ENCODE data around the gene RAD51.
"Not testable (repeated sequence)": the region's sequence is repeated elsewhere in the genome, so short reads cannot be mapped to it uniquely, and the experiment has no call there.

The RAD51 gene

DNA sequence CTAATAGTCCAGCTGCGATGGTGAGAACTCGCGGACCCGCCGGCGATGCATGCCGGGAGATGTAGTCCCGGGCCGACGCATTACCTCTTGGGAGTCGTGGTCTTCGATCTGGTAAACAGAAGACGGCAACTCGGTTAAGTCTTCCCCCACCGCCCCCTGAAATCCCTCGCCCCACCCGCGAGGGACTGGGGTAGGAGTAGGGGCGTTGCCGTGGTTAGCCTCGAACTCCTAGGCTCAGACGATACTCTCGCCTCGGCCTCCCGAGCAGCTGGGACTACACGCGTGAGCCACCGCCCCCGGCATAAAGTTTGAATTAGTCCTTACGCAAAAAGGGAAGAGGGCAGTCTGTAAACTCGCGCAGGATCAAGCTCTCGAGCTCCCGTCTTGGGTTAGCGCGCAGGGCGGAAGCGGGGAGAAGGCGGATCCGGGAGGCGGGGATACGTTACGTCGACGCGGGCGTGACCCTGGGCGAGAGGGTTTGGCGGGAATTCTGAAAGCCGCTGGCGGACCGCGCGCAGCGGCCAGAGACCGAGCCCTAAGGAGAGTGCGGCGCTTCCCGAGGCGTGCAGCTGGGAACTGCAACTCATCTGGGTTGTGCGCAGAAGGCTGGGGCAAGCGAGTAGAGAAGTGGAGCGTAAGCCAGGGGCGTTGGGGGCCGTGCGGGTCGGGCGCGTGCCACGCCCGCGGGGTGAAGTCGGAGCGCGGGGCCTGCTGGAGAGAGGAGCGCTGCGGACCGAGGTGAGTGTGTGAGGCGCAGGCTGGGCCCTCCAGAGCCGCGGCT lies at the start of gene RAD51:
Gene RAD51 (plus strand): TSS at position 487 of the 781 bp plus-strand sequence. CDS start 3,585 bp downstream, outside the sequence.
- DNase-seq: peak; percentile 96 to 97

DNA sequence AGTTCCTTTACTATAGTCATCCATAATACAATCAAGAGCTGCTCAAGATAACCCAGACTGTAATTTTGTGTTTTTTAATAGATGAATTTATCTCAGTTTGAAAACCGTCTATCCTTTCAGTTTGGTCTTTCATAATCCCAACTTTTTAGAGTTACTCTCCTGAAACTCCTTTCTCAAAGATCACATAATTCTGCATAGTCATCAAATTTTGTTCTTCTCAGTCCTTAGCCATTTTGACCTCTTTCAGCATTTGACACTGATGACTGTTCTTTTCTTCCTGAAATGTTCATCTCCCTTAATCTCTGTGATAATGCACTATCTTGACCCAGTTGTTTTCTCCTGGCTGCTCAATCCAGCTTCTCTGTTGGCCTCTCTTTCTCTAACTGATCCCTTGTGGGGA lies 47.5 kb upstream of the RAD51 start:
- DNase-seq: no peak

DNA sequence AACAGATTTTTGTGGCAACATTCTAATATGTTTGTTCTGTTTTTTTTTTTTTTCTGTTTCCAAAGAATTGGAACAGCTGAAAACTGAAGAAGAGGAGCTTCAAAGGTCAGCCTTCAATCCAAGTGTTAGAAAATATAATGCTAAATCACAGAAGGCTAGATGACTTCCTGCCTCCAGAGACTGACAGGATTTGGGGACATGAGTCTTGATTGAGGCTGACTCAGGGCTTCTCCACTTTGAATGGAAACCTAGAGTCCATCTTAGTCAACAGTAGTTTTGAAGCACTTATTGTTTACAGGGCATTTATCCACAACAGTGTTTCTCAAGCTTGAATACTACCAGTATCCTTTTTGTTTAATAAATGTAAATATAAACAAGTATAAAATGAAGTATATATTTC lies 44.5 kb upstream of the RAD51 start:
- DNase-seq: no peak

DNA sequence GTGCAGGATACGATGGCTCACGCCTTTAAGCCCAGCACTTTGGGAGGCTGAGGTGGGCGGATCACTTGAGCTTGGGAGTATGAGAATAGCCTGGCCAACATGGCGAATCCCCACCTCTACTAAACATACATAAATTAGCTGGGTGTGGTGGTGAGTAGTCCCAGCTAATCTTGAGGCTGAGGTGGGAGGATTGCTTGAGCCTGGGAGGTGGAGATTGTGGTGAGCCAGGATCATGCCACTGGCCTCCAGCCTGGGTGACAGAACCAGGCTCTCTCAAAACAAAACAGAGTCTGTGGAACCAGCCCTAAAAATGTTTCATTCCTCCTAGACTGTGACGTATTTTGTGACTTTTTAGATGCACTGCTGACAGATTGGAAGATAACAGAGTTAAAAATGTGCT lies 34.3 kb upstream of the RAD51 start:
- no peak for DNase-seq

DNA sequence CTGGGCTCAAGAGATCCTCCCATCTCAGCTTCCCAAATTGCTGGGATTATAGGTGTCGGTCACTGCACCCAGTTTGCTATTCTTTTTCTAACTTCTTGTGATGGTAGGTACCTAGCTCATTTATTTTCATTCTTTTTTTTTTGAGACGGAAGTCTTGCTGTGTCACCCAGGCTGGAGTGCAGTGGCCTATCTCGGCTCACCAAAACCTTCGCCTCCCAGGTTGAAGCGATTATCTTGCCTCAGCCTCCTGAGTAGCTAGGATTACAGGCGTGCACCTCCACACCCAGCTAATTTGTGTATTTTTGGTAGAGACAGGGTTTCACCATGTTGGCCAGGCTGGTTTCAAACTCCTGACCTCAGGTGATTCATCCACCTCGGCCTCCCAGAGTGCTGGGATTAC lies 30.1 kb upstream of the RAD51 start:
- no peak for DNase-seq

DNA sequence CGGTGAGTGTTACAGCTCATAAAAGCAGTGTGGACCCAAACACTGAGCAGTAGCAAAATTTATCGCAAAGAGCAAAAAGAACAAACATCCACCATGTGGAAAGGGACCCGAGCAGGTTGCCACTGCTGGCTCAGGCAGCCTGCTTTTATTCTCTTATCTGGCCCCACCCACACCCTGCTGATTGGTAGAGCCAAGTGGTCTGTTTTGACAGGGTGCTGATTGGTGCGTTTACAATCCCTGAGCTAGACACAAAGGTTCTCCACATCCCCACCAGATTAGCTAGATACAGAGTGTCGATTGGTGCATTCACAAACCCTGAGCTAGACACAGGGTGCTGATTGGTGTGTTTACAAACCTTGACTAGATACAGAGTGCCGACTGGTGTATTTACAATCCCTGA lies 18.7 kb upstream of the RAD51 start:
- not testable (repeated sequence) for DNase-seq

DNA sequence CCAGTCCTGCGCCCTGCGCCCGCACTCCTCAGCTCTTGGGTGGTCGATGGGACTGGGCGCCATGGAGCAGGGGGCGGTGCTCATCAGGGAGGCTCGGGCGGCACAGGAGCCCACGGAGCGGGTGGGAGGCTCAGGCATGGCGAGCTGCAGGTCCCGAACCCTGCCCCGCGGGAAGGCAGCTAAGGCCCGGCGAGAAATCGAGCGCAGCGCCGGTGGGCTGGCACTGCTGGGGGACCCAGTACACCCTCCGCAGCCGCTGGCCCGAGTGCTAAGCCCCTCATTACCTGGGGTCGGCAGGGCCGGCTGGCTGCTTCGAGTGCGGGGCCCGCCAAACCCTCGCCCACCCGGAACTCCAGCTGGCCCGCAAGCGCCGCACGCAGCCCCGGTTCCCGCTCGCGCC lies 18.1 kb upstream of the RAD51 start:
- DNase-seq: not testable (repeated sequence)

DNA sequence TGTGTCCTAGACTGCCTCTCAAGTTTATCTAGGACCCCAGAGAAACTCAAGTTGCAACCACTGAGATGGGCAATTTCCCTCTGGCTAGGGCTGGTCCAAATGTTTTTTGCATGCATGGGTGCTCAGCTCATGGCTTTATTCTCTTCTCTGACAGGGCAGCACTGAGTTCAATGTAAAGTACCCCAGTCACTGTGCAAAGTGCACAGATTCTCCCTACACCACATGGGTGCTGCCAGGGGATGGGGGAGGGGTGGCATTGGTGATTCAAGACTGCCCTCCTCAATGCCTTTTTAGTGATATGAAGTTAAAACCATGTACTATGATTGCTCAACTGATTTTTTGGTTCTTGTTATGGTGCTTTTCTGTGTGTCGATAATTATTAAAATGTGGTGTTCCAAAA lies 14.8 kb upstream of the RAD51 start:
- DNase-seq: no peak

DNA sequence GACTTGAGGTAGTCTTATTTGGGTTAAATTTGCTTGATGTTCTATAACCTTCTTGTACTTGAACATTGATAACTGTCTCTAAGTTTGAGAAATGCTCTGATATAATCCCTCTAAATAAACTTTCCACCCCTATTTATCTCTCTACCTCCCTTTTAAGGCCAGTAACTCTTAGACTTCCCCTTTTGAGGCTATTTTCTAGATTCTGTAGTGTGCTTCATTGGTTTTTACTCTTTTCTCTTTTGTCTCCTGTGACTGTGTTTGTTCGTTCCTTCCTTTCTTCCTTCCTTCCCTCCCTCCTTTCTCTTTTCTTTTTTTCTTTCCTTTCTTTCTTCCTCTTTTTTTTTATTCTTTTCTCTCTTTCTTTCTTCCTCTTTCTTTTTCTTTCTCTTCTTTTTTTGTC lies 14.0 kb upstream of the RAD51 start:
- DNase-seq: not testable (repeated sequence)

DNA sequence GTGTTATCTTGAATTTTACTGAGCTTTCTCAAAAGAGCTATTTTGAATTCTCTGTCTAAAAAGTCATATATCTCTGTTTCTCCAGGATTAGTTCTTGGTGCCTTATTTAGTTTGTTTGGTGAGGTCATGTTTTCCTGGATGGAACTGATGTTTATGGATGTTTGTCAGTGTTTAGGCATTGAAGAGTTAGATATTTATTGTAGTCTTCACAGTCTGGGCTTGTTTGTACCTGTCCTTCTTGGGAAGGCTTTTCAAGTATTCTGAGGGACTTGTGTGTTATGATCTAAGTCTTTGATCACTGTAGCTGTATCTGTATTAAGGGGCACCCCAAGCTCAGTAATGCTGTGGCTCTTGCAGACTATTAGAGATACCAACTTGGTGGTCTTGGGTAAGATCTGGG lies 10.6 kb upstream of the RAD51 start:
- DNase-seq: no peak

DNA sequence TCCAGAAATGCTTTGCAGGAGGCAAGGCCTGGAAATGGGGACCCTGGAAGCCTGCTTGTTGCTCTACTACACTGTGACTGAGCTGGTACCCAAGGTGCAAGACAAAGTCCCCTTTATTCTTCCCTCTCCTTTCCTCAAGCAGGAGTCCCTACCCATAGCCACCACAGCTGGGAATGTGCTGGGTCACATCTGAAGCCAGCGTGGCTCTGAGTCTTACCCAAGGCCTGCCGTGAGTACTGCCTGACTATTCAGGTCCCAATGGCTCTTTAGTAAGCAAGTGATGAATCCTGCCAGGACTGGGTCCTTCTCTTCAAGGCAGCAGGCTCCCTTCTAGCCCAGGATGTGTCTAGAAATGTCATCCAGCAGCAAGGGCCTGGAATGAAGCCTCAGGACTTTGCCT lies 9.6 kb upstream of the RAD51 start:
- no peak for DNase-seq

DNA sequence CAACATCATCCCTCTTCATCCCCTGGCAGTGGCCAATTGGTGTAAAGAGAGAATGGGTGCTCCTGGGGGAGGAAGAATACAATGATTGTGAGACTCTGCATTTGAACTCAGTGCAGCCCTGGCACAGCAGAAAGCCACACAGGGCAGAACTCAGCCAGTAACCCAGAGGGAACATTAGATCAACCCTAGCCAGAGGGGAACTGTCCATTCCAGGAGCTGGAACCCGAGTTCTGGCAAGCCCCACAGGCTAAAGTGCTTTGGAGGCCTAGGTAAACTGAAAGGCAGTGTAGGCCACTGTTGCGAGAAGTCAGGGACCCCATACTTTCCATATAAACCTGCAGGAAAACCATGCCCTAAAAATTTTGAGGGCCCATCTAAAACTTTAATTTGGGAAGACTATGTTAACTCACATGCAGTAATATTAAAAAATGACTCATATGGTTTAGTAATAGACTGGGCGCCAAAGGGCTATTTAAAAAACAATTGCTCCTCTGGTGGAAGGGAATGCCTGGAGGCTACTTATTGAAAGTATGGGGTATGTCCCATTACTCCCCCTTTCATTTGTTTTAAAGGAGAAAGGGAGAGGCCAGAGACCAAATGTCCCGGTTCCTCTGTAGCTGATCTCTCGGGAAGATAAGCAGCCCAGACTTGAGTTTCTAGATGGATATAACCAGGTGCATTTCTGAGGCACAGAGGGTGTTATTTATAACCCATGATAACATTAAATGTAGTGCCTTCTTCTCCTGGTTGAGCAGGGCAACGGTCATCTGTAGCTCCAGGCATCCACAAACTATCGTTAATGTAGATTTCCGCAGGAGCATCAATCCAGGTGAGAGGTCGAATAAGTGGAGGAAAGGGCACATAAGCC lies 5.8 kb upstream of the RAD51 start:
- DNase-seq: no peak

DNA sequence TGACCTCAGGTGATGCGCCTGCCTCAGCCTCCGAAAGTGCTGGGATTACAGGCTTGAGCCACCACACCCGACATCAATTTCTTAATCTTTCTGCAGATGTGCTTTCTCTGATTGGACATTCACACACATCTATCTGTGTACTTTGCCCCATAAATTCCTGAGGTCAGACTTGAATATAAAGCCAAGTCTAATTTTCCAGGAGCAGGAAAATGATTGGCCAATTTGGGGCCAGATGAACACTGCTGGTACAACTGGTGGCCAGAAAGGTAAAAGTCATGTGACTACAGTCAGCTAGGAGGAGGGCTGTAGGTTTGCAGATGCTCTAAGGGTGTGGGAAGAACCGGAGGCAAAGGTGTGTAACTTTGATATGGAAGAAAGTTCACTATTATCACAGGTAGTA lies 3.2 kb upstream of the RAD51 start:
- DNase-seq: no peak

DNA sequence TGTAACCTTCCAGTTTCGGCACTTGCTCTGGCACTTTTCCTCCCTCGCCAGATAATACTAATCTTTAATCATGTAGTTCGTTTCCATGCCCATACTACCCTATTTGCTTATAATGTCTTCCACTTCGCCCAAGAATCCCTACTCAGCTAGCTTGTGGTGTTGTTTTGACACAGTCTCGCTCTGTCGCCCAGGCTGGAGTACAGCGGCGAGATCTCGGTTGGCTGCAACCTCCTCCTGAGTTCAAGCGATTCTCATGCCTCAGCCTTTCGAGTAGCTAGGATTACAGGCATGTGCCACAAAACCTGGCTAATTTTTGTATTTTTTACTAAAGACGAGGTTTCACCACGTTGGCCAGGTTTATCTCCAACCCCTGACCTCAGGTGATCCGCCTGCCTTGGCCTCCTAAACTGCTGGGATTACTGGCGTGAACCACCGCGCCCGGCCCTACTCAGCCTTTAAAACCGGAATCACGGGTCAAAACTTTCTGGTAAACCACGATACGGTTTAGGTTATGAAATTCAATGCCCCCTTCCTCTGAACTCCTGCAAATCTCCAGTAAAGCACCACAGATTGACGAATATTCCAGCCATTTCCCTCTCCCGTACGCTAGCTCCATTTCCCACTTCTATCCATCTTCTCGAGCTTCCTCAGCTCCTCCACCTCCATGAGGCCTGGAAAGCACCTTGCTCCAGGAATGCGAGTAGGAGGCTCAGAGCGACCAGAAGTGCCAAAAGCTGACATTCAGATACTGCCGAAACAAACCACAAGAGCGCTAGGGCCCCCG lies 878 bp upstream of the RAD51 start:
- peak in 1 of 2 experiments; percentile 24 for DNase-seq

DNA sequence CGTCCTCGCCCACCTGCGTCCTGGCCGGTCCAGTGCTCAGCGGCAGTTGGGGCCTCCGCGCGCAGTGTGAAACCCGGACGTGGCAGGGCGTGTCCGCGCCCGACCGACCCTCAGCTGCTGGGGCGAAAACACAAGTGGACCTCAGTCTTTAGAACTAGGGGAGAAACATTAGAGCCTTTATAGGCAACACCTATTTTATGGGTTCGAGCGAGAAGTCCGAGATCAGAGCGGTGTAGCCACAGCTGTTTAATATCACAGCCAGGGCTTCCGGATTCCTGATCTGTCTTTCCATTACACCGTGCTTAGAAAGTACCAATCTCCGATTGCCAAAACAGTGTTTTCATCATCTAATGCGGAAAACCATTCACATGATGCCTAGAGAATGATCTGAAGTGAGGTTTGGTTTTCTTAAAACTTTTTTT lies 506 bp downstream of the RAD51 start:
- no peak for DNase-seq

DNA sequence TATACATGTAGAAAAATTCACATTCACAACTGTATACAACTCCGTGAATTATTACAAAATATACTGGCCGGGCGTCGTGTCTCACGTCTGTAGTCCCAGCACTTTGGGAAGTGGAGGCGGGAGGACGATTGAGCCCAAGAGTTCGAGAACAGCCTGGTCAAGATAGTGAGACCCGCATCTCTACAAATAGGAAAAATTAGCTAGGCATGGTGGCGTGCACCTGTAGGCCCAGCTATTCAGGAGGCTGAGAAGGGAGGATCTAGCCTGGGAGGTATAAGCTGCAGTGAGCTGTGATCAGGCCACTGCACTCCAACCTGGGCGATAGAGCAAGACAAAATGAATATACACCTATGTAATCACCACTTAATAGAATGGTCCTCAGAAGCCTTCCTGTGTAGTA lies 1.3 kb downstream of the RAD51 start:
- DNase-seq: no peak

DNA sequence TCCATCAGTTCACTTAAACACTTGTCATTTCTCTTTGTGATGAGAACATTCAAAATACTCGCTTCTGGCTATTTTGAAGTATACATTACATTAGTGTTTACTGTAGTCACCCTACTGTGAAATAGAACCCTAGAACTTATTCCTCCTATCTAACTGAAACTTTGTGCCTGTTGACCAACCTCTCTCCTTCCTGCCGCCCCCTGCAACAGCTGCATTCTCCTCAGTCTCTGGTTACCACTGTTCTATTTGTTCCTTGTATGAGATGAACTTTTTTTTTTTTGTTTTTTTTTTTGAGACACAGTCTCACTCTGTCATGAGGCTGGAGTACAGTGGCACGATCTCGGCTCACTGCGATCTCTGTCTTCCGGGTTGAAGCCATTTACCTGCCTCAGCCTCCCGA lies 2.9 kb downstream of the RAD51 start:
- DNase-seq: no peak

DNA sequence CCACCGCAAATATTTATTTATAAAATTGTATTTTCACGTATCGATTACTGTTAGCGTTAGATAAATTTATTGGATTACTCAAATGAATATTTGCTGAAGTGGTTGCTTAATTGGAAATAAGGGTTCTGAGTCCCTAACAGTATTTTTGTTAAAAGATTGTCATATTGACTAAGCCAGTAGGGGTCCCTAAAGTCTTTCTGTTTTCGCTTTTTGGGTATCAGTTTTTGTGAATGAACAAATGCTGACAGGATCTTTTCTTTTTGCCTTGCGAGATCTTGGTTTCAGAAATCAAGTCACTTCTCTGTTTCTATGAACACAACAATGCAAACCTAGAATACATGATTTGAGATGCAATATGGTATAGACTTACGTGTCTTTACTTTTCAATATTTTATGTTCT lies 7.1 kb downstream of the RAD51 start:
- DNase-seq: no peak

DNA sequence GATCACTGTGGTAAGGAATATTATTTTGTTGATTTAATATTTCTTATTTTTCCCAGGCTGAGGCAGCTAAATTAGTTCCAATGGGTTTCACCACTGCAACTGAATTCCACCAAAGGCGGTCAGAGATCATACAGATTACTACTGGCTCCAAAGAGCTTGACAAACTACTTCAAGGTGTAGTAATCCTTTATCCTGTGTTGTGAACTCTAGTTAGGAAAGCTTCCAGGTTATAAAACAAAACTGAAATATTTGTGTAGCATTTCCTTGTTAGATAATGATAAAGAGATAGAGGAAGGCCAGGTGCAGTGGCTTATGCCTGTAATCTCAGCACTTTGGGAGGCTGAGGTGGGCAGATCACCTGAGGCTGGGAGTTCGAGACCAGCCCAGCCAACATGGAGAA lies 11.1 kb downstream of the RAD51 start:
- no peak for DNase-seq

DNA sequence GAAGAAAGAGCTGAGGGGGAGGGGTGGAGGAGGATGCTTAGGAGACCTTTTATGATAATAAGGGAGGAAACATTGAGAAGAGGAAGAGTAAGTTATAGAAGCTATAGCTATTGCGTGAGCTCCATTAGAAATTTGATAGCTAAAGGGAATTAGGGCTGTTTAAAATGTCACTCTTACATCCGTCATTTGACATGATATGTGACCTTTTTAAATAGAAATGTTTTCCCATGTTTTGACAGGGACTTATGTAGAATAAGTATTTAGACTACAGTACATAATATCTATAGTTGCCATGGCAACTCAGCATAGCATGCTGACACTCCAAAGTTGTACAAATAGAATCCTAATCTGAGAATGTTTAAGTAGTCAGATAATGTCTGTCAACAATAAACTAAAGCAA lies 19.2 kb downstream of the RAD51 start:
- DNase-seq: no peak

DNA sequence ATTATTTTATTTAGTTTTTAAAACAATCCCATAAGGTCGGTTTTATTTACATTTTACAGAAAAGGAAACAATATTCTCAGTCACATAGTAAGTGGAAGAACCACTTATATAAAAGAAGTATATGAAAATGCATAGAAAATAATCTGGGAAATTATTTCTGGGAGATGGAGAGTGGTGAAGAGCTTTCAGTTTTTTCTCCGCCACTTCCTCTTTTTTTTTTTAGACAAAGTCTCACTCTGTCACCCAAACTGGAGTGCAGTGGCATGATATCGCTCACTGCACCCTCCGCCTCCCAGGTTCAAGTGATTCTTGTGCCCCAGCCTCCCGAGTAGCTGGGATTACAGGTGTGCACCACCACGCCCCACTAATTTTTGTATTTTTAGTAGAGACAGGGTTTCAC lies 21.2 kb downstream of the RAD51 start:
- no peak for DNase-seq

DNA sequence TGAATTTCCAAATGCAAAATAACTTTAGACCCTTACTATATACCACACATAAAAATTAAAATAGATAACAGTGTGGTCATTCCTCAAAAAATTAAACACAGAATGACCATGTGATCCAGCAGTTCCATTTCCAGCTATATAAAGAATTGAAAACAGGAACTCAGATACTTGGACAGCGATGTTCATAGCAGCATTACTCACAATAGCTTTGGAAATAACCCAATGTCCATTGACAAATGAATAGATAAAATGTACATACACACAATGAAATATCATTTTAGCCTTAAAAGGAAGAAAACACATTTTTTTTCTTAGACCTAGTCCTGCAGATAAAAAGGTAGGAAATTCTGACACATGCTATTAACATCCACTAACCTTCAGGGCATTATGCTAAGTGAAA lies 26.7 kb downstream of the RAD51 start:
- DNase-seq: no peak

DNA sequence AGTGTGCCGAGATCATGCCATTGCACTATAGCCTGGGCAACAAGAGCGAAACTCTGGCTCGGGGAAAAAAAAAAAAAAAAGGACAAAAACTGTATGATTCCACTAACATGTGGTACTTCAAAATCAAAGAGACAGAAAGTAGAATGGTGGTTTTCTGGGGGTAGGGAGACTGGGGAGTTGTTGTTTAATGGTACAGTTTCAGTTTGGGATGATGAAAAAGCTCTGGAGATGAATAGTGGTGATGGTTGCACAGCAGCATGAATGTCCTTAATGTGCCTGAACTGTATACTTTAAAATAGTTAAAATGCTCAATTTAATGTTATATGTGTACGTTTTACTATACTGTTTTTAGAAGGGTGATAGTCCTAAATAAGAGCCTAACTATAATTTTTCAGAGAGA lies 27.4 kb downstream of the RAD51 start:
- DNase-seq: no peak
